Epithelial cell of esophagus (primary cell): ENCODE measurements around the gene PMM1.
A peak's percentile ranks its signal among the peaks of the same experiment; 100 is the strongest.
"Not testable (repeated sequence)": the region's sequence is repeated elsewhere in the genome, so short reads cannot be mapped to it uniquely, and the experiment has no call there.

ENCODE experiments used
- DNase-seq: peaks from one replicate; pipeline ENCODE4 v3.0.0; 2010; ENCODE audit warnings: low read depth
- H3K4me3 ChIP-seq: 2 replicates; pipeline ENCODE4 v1.5.1; 2011; ENCODE audit warnings: mild to moderate bottlenecking, low read length, control low read depth
- CTCF ChIP-seq: IDR thresholded peaks from 2 replicates; pipeline ENCODE4 v1.5.1; 2011; ENCODE audit warnings: low read depth, mild to moderate bottlenecking, low read length, control low read depth, inconsistent platforms; ENCODE audit not compliant: insufficient read depth; ENCODE audit errors: missing control alignments

Gene PMM1

GRCh38 chr22:41589391-41590241 is at the start of gene PMM1:
Gene PMM1, minus strand, starts transcription at chr22:41589840. Its CDS starts 35 bp downstream, at chr22:41589805.
- H3K4me3 ChIP-seq: peak within 1 kb of the TSS; percentile 87
- TF ChIP-seq CTCF: no peak
- DNase-seq: peak; percentile 100

- TF ChIP-seq CTCF: no peak
- DNase-seq: no peak
- no peak overlapping the region for H3K4me3 ChIP-seq
Observed at GRCh38 chr22:41638748-41639147, 49.1 kb upstream of the PMM1 start.

- no peak for TF ChIP-seq CTCF
- no peak for DNase-seq
- H3K4me3 ChIP-seq: no peak overlapping the region
Observed at GRCh38 chr22:41638124-41638523, 48.5 kb upstream of the PMM1 start.

- not testable (repeated sequence) for DNase-seq, H3K4me3 ChIP-seq
Observed at GRCh38 chr22:41637623-41638022, 48.0 kb upstream of the PMM1 start.

GRCh38 chr22:41636467-41636866 is 46.8 kb upstream of the PMM1 start:
- peak; percentile 28 for DNase-seq
- no peak for TF ChIP-seq CTCF
- no peak overlapping the region for H3K4me3 ChIP-seq

- not testable (repeated sequence) for H3K4me3 ChIP-seq, DNase-seq
Observed at GRCh38 chr22:41634610-41635009, 45.0 kb upstream of the PMM1 start.

- DNase-seq, H3K4me3 ChIP-seq: not testable (repeated sequence)
Observed at GRCh38 chr22:41631615-41632014, 42.0 kb upstream of the PMM1 start.

- DNase-seq, H3K4me3 ChIP-seq: not testable (repeated sequence)
Observed at GRCh38 chr22:41631115-41631514, 41.5 kb upstream of the PMM1 start.

GRCh38 chr22:41625577-41625976 is 35.9 kb upstream of the PMM1 start:
- no peak for DNase-seq
- no peak overlapping the region for H3K4me3 ChIP-seq
- no peak for TF ChIP-seq CTCF
